ENCODE results near the gene FRY.

- TF ChIP-seq CTCF (IDR thresholded peaks at IDR 0.05 in 8 of 11, conservative IDR thresholded peaks at IDR 0.05 in 3 of 11) (no peak), POLR2A (IDR thresholded peaks at IDR 0.05) (no peak), POLR2AphosphoS5 (IDR thresholded peaks at IDR 0.05) (no peak)
Observed at GRCh38 chr13:32134241-32135055, 102.9 kb downstream of the FRY start.
